ENCODE data around the gene PCSK7. TPM values are rescaled to one million over a fixed set of nuclear protein-coding genes. Genes with fewer than 3 reads are reported as not detected.

Gene PCSK7
- total and polyA plus RNA-seq, 4 donors: 7.3 to 32.3 (median 16.2) TPM

DNA sequence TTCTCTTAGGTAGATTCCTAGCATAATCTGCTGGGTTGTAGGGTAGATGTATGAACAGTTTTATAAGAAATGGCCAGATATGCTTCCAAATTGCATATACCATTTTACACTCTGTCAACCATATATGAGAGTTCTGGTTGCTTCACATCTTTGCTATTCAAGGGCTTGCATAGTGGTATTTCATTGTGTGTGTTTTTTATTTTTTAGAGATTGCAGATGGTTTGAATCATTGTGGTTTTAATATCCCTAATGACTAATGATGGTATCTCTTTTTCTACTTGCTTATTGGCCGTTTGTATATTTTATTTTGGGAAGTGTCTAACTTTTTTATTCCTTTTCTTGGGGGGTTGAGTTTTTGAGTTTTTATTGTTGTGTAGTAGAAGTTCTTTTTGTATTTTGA lies 27.5 kb upstream of the PCSK7 start:
- no peak overlapping the region for H3K27ac ChIP-seq (ENCODE audit: low read depth in 1 of 2, low read length in 2 of 2)
- TF ChIP-seq EGR1 (IDR thresholded peaks at IDR 0.05; ENCODE audit: low read depth in 2 of 2) (no peak), FOXA1 (IDR thresholded peaks at IDR 0.05) (no peak), FOXA2 (IDR thresholded peaks at IDR 0.05) (no peak), HNF4A (conservative IDR thresholded peaks at IDR 0.05) (no peak), GABPA (IDR thresholded peaks at IDR 0.05 in 1 of 2, conservative IDR thresholded peaks at IDR 0.05 in 1 of 2) (no peak), TAF1 (conservative IDR thresholded peaks at IDR 0.05) (no peak), SP1 (IDR thresholded peaks at IDR 0.05) (no peak), NR2F2 (IDR thresholded peaks at IDR 0.05) (no peak), RXRA (IDR thresholded peaks at IDR 0.05) (no peak), HNF4G (IDR thresholded peaks at IDR 0.05) (no peak), JUND (IDR thresholded peaks at IDR 0.05) (no peak), RAD21 (IDR thresholded peaks at IDR 0.05) (no peak), MAX (IDR thresholded peaks at IDR 0.05) (no peak), YY1 (IDR thresholded peaks at IDR 0.05) (no peak), REST (IDR thresholded peaks at IDR 0.05) (no peak)
- TF ChIP-seq, protein P1, sequence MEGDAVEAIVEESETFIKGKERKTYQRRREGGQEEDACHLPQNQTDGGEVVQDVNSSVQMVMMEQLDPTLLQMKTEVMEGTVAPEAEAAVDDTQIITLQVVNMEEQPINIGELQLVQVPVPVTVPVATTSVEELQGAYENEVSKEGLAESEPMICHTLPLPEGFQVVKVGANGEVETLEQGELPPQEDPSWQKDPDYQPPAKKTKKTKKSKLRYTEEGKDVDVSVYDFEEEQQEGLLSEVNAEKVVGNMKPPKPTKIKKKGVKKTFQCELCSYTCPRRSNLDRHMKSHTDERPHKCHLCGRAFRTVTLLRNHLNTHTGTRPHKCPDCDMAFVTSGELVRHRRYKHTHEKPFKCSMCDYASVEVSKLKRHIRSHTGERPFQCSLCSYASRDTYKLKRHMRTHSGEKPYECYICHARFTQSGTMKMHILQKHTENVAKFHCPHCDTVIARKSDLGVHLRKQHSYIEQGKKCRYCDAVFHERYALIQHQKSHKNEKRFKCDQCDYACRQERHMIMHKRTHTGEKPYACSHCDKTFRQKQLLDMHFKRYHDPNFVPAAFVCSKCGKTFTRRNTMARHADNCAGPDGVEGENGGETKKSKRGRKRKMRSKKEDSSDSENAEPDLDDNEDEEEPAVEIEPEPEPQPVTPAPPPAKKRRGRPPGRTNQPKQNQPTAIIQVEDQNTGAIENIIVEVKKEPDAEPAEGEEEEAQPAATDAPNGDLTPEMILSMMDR (IDR thresholded peaks at IDR 0.05; ENCODE audit: low read depth, low read length, missing input control): no peak
- TF ChIP-seq, protein P2, sequence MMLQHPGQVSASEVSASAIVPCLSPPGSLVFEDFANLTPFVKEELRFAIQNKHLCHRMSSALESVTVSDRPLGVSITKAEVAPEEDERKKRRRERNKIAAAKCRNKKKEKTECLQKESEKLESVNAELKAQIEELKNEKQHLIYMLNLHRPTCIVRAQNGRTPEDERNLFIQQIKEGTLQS (IDR thresholded peaks at IDR 0.05): no peak
- TF ChIP-seq, protein P3, sequence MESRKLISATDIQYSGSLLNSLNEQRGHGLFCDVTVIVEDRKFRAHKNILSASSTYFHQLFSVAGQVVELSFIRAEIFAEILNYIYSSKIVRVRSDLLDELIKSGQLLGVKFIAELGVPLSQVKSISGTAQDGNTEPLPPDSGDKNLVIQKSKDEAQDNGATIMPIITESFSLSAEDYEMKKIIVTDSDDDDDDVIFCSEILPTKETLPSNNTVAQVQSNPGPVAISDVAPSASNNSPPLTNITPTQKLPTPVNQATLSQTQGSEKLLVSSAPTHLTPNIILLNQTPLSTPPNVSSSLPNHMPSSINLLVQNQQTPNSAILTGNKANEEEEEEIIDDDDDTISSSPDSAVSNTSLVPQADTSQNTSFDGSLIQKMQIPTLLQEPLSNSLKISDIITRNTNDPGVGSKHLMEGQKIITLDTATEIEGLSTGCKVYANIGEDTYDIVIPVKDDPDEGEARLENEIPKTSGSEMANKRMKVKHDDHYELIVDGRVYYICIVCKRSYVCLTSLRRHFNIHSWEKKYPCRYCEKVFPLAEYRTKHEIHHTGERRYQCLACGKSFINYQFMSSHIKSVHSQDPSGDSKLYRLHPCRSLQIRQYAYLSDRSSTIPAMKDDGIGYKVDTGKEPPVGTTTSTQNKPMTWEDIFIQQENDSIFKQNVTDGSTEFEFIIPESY (IDR thresholded peaks at IDR 0.05): no peak
- no peak overlapping the region for H3K4me3 ChIP-seq (ENCODE audit: low read depth in 1 of 3, low read length in 3 of 3)
- DNase-seq (ENCODE audit: low spot score): no peak
- WGBS: 83% methylated on average over 1 of the region's 1 CpG
- H3K9ac ChIP-seq (ENCODE audit: low read depth in 1 of 2, low read length in 2 of 2): no peak overlapping the region
- no peaks in the 10 kb centered on the region for H3K9me3 ChIP-seq (ENCODE audit: control insufficient read depth in 4 of 4, low read length in 3 of 4)
- H3K36me3 ChIP-seq (ENCODE audit: control insufficient read depth in 4 of 4, insufficient read depth in 3 of 4, low read depth in 1 of 4, low read length in 3 of 4): peaks cover 0 to 3% (median 3%) of the 10 kb centered on the region in 4 donors
- no peaks in the 10 kb centered on the region for H3K4me1 ChIP-seq (ENCODE audit: control insufficient read depth in 4 of 4, insufficient read depth in 4 of 4, low read length in 3 of 4)
- no peaks in the 10 kb centered on the region for H3K27me3 ChIP-seq (ENCODE audit: control insufficient read depth in 4 of 4, insufficient read depth in 4 of 4, low read length in 3 of 4)
